HG03442 (cell line): ENCODE results near the gene LOXL1.

Experiments
- ATAC-seq: cut with Tn5 transposase; IDR thresholded peaks from one replicate; pipeline ENCODE4 v1.9.1; 2021; ENCODE audit warnings: mild to moderate bottlenecking, moderate library complexity; ENCODE audit not compliant: unreplicated experiment

LOXL1 gene

GRCh38 chr15:73921254-73921925, 4.9 kb upstream of the LOXL1 start:
- ATAC-seq = no peak

GRCh38 chr15:73922186-73923151, 3.8 kb upstream of the LOXL1 start:
- no peak for ATAC-seq

- ATAC-seq = no peak
These were observed 3.1 kb upstream of the LOXL1 start for GRCh38 chr15:73923156-73923487.

- no peak for ATAC-seq
These were observed 2.6 kb upstream of the LOXL1 start for GRCh38 chr15:73923488-73924164.

GRCh38 chr15:73924171-73924921, 1.9 kb upstream of the LOXL1 start:
- no peak for ATAC-seq

- no peak for ATAC-seq
These were observed 429 bp upstream of the LOXL1 start for GRCh38 chr15:73925848-73926218.

GRCh38 chr15:73927003-73927475, 777 bp downstream of the LOXL1 start:
- ATAC-seq = no peak

- no peak for ATAC-seq
These were observed 1.4 kb downstream of the LOXL1 start for GRCh38 chr15:73927476-73928240.

- no peak for ATAC-seq
These were observed 1.9 kb downstream of the LOXL1 start for GRCh38 chr15:73928241-73928579.

GRCh38 chr15:73928971-73929627, 2.8 kb downstream of the LOXL1 start:
- no peak for ATAC-seq

- ATAC-seq = no peak
These were observed 4.1 kb downstream of the LOXL1 start for GRCh38 chr15:73930371-73930770.

- ATAC-seq = no peak
These were observed 4.6 kb downstream of the LOXL1 start for GRCh38 chr15:73930790-73931281.

GRCh38 chr15:73931441-73931840, 5.2 kb downstream of the LOXL1 start:
- no peak for ATAC-seq

- ATAC-seq = no peak
These were observed 6.3 kb downstream of the LOXL1 start for GRCh38 chr15:73932381-73933191.

GRCh38 chr15:73934281-73934680, 8.0 kb downstream of the LOXL1 start:
- ATAC-seq = no peak

GRCh38 chr15:73935547-73935946, 9.3 kb downstream of the LOXL1 start:
- no peak for ATAC-seq

- no peak for ATAC-seq
These were observed 9.9 kb downstream of the LOXL1 start for GRCh38 chr15:73936181-73936580.

GRCh38 chr15:73936588-73937290, 10.5 kb downstream of the LOXL1 start:
- no peak for ATAC-seq
